ENCODE data around the gene MTHFS. TPM values are rescaled to one million over a fixed set of nuclear protein-coding genes. Genes with fewer than 3 reads are reported as not detected.
"Not testable (repeated sequence)": the region's sequence is repeated elsewhere in the genome, so short reads cannot be mapped to it uniquely, and the experiment has no call there.

Gene MTHFS
- total RNA-seq, 2 experiments from 2014 or later: 37.0 to 41.3 TPM

GRCh38 chr15:79914728-79915127 is 17.9 kb upstream of the MTHFS start:
- Mint-ChIP-seq H3K9me3 (ENCODE audit: insufficient read depth) (peaks cover 68% of the 10 kb centered on the region), H3K27me3 (ENCODE audit: low read depth) (no peaks in the 10 kb centered on the region), H3K4me3 (no peak overlapping the region), H3K4me1 (ENCODE audit: low read depth) (peaks cover 13% of the 10 kb centered on the region), H3K27ac (no peak overlapping the region), H3K36me3 (ENCODE audit: low read depth) (peaks cover 93% of the 10 kb centered on the region)
- ChIA-PET CTCF (interaction anchor here (1.7 kb wide), 1 partner anchor 79 kb away, joined by 5 read pairs; no protein-coding TSS in a partner anchor), POLR2A (interaction anchor here (1.2 to 2.8 kb wide), 2 partner anchors 9 to 17 kb away, joined by 6 to 16 read pairs; no protein-coding TSS in a partner anchor)
- ATAC-seq (no peak), DNase-seq (no peak)

- H3K4me3 Mint-ChIP-seq; H3K27me3 Mint-ChIP-seq (ENCODE audit: low read depth); ATAC-seq; DNase-seq; H3K27ac Mint-ChIP-seq: not testable (repeated sequence)
- Mint-ChIP-seq H3K4me1 (ENCODE audit: low read depth) (peaks cover 17% of the 10 kb centered on the region), H3K9me3 (ENCODE audit: insufficient read depth) (peaks cover 35% of the 10 kb centered on the region), H3K36me3 (ENCODE audit: low read depth) (peaks cover 75% of the 10 kb centered on the region)
- ChIA-PET POLR2A (interaction anchor here (0.8 to 3.3 kb wide), 2 partner anchors 12 to 13 kb away, joined by 4 to 28 read pairs; no protein-coding TSS in a partner anchor), CTCF (interaction anchor here (0.9 to 1.5 kb wide), 5 partner anchors 12 to 60 kb away, joined by 3 to 4 read pairs (median 3); no protein-coding TSS in a partner anchor)
These were observed 12.9 kb upstream of the MTHFS start for GRCh38 chr15:79909556-79910335.

- DNase-seq (no peak), ATAC-seq (no peak)
- no peak overlapping the region for H3K27ac Mint-ChIP-seq
- H3K9me3 Mint-ChIP-seq (ENCODE audit: insufficient read depth): peaks cover 1% of the 10 kb centered on the region
- no peaks in the 10 kb centered on the region for H3K27me3 Mint-ChIP-seq (ENCODE audit: low read depth)
- peaks cover 35% of the 10 kb centered on the region for H3K4me1 Mint-ChIP-seq (ENCODE audit: low read depth)
- no peak overlapping the region for H3K4me3 Mint-ChIP-seq
- CTCF ChIA-PET: no interaction called here
- peaks cover 53% of the 10 kb centered on the region for H3K36me3 Mint-ChIP-seq (ENCODE audit: low read depth)
- POLR2A ChIA-PET: interaction anchor here (1.4 kb wide), 1 partner anchor 19 kb away, joined by 6 read pairs; no protein-coding TSS in a partner anchor
These were observed 7.5 kb upstream of the MTHFS start for GRCh38 chr15:79904271-79904670.

DNA sequence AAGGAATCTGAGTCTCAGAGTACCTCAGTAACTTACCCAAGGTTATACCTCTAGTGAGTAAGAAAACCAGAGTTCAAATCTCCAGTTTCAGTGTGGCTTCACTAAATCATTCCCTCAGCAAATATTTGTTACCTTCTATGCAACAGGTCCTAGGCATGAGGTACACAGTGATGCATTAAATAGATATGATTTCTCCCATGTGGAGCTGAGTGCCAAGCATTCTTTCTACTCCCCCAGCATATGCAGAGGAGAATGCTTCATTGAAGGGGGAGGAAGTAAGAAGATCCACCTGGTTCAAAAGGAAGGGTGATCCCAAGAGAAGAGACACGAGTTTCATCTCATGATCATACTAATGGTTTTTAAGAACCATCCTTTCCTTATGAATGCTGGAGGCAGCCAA is 6.8 kb upstream of the MTHFS start:
- CTCF ChIA-PET: no interaction called here
- peaks cover 37% of the 10 kb centered on the region for H3K4me1 Mint-ChIP-seq (ENCODE audit: low read depth)
- POLR2A ChIA-PET: interaction anchor here (1.4 kb wide), 1 partner anchor 19 kb away, joined by 6 read pairs; no protein-coding TSS in a partner anchor

GRCh38 chr15:79903144-79903543 is 6.3 kb upstream of the MTHFS start:
- no peaks in the 10 kb centered on the region for H3K9me3 Mint-ChIP-seq (ENCODE audit: insufficient read depth)
- H3K4me1 Mint-ChIP-seq (ENCODE audit: low read depth): peaks cover 42% of the 10 kb centered on the region
- no peaks in the 10 kb centered on the region for H3K27me3 Mint-ChIP-seq (ENCODE audit: low read depth)
- DNase-seq: no peak
- no peak overlapping the region for H3K4me3 Mint-ChIP-seq
- ATAC-seq: no peak
- H3K36me3 Mint-ChIP-seq (ENCODE audit: low read depth): peaks cover 53% of the 10 kb centered on the region
- no peak overlapping the region for H3K27ac Mint-ChIP-seq
- ChIA-PET POLR2A (no interaction called here), CTCF (no interaction called here)

More for the DNA sequence above, 6.8 kb upstream of the MTHFS start:
- H3K4me3 Mint-ChIP-seq: no peak overlapping the region
- no peaks in the 10 kb centered on the region for H3K9me3 Mint-ChIP-seq (ENCODE audit: insufficient read depth)
- ATAC-seq: no peak
- no peak for DNase-seq
- H3K27ac Mint-ChIP-seq: no peak overlapping the region
- no peaks in the 10 kb centered on the region for H3K27me3 Mint-ChIP-seq (ENCODE audit: low read depth)
- peaks cover 51% of the 10 kb centered on the region for H3K36me3 Mint-ChIP-seq (ENCODE audit: low read depth)

GRCh38 chr15:79901958-79902357 is 5.1 kb upstream of the MTHFS start:
- Mint-ChIP-seq H3K4me3 (no peak overlapping the region), H3K9me3 (ENCODE audit: insufficient read depth) (no peaks in the 10 kb centered on the region), H3K36me3 (ENCODE audit: low read depth) (peaks cover 46% of the 10 kb centered on the region), H3K27ac (no peak overlapping the region), H3K4me1 (ENCODE audit: low read depth) (peaks cover 52% of the 10 kb centered on the region), H3K27me3 (ENCODE audit: low read depth) (no peaks in the 10 kb centered on the region)
- DNase-seq: no peak
- CTCF ChIA-PET: no interaction called here
- no peak for ATAC-seq
- POLR2A ChIA-PET: interaction anchor here (0.7 to 1.0 kb wide), 2 partner anchors 21 to 179 kb away, joined by 3 to 5 read pairs; no protein-coding TSS in a partner anchor

- CTCF ChIA-PET; H3K27ac Mint-ChIP-seq; H3K9me3 Mint-ChIP-seq (ENCODE audit: insufficient read depth); H3K4me3 Mint-ChIP-seq; DNase-seq; H3K27me3 Mint-ChIP-seq (ENCODE audit: low read depth); ATAC-seq: not testable (repeated sequence)
- H3K4me1 Mint-ChIP-seq (ENCODE audit: low read depth): peaks cover 58% of the 10 kb centered on the region
- POLR2A ChIA-PET: interaction anchor here (1.0 kb wide), 1 partner anchor 22 kb away, joined by 3 read pairs; no protein-coding TSS in a partner anchor
- H3K36me3 Mint-ChIP-seq (ENCODE audit: low read depth): peaks cover 44% of the 10 kb centered on the region
These were observed 4.1 kb upstream of the MTHFS start for GRCh38 chr15:79900818-79901378.

- no peaks in the 10 kb centered on the region for H3K9me3 Mint-ChIP-seq (ENCODE audit: insufficient read depth)
- peaks cover 42% of the 10 kb centered on the region for H3K36me3 Mint-ChIP-seq (ENCODE audit: low read depth)
- ATAC-seq (no peak), DNase-seq (no peak)
- POLR2A ChIA-PET: interaction anchor here (6.6 kb wide), 1 partner anchor 22 kb away, joined by 114 read pairs; no protein-coding TSS in a partner anchor
- H3K27me3 Mint-ChIP-seq (ENCODE audit: low read depth): no peaks in the 10 kb centered on the region
- CTCF ChIA-PET: interaction anchor here (1.6 to 4.9 kb wide), 2 partner anchors 22 to 47 kb away, joined by 4 to 25 read pairs; no protein-coding TSS in a partner anchor
- H3K4me1 Mint-ChIP-seq (ENCODE audit: low read depth): peaks cover 61% of the 10 kb centered on the region
- H3K27ac Mint-ChIP-seq: no peak overlapping the region
- no peak overlapping the region for H3K4me3 Mint-ChIP-seq
These were observed 3.3 kb upstream of the MTHFS start for GRCh38 chr15:79900087-79900486.

GRCh38 chr15:79898786-79899185 is 2.0 kb upstream of the MTHFS start:
- not testable (repeated sequence) for H3K4me3 Mint-ChIP-seq; H3K27me3 Mint-ChIP-seq (ENCODE audit: low read depth); DNase-seq; H3K27ac Mint-ChIP-seq; ATAC-seq; H3K9me3 Mint-ChIP-seq (ENCODE audit: insufficient read depth)
- ChIA-PET POLR2A (interaction anchor here (1.0 to 6.6 kb wide), 3 partner anchors 13 to 71 kb away, joined by 5 to 114 read pairs (median 41); partner anchors contain the start of gene BCL2A1), CTCF (interaction anchor here (1.4 to 4.9 kb wide), 4 partner anchors 18 to 94 kb away, joined by 3 to 25 read pairs (median 4); no protein-coding TSS in a partner anchor)
- Mint-ChIP-seq H3K36me3 (ENCODE audit: low read depth) (peaks cover 45% of the 10 kb centered on the region), H3K4me1 (ENCODE audit: low read depth) (peaks cover 66% of the 10 kb centered on the region)

DNA sequence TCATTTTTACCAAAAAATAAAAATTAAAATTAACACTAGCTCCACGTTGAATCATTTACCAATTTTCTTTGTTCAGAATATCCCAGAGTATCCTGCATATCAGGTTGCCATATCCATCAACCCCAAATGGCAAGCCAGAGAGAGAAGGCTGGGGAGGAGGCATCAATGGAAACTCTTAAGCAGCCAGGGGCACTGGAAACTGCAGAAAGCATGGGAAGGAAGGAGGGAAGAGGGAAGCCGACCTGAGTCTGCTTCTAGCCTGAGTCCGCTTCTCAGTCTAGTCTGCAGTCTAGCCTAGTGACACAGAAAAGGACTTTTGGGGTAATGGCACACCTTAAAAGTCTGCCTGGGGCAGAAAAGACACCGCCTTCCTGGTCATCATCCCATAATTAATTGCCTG is 1.6 kb upstream of the MTHFS start:
- peak overlapping the region; percentile 86 for H3K27ac Mint-ChIP-seq
- no peaks in the 10 kb centered on the region for H3K9me3 Mint-ChIP-seq (ENCODE audit: insufficient read depth)
- no peak for ATAC-seq
- H3K4me1 Mint-ChIP-seq (ENCODE audit: low read depth): peaks cover 63% of the 10 kb centered on the region
- H3K4me3 Mint-ChIP-seq: peak overlapping the region; percentile 82
- ChIA-PET CTCF (interaction anchor here (1.0 to 4.9 kb wide), 7 partner anchors 12 to 96 kb away, joined by 3 to 25 read pairs (median 4); no protein-coding TSS in a partner anchor), POLR2A (interaction anchor here (0.8 to 6.6 kb wide), 7 partner anchors 12 to 71 kb away, joined by 3 to 114 read pairs (median 5); partner anchors contain the start of gene BCL2A1)
- H3K27me3 Mint-ChIP-seq (ENCODE audit: low read depth): no peaks in the 10 kb centered on the region
- no peak for DNase-seq
- H3K36me3 Mint-ChIP-seq (ENCODE audit: low read depth): peaks cover 42% of the 10 kb centered on the region

DNA sequence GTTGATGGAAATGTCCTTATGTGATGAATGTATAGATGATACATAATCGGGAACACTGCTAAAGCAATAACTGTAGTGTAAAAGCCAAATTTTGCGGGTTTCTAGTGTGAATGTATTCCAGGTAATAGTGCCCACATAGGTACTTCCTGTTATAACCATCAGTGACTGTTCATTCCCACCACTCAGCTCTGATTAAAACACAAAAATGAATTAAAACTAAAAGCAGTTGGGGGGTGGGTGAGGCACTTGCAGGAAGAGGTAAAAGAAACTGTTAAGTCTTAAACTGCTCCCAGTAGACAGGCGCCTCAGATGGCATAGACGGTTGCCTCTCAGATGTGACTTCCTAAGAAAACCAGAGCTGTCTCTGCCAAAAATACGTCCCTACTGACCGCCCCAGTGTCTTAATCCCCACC is 893 bp upstream of the MTHFS start:
- H3K27me3 Mint-ChIP-seq (ENCODE audit: low read depth): no peaks in the 10 kb centered on the region
- DNase-seq: peak; percentile 57
- ChIA-PET POLR2A (interaction anchor here (0.6 to 6.6 kb wide), 12 partner anchors 8 to 127 kb away, joined by 3 to 114 read pairs (median 4); partner anchors contain the start of gene BCL2A1), CTCF (interaction anchor here (0.6 to 4.9 kb wide), 8 partner anchors 12 to 558 kb away, joined by 3 to 25 read pairs (median 4); no protein-coding TSS in a partner anchor)
- peaks cover 42% of the 10 kb centered on the region for H3K36me3 Mint-ChIP-seq (ENCODE audit: low read depth)
- peaks cover 60% of the 10 kb centered on the region for H3K4me1 Mint-ChIP-seq (ENCODE audit: low read depth)
- H3K4me3 Mint-ChIP-seq: peak overlapping the region; percentile 82
- ATAC-seq: peak; percentile 8
- no peaks in the 10 kb centered on the region for H3K9me3 Mint-ChIP-seq (ENCODE audit: insufficient read depth)
- peak overlapping the region; percentile 96 for H3K27ac Mint-ChIP-seq
